Measurements from ENCODE around the gene EXOC7. TPM values are rescaled to one million over a fixed set of nuclear protein-coding genes. Genes with fewer than 3 reads are reported as not detected.

The EXOC7 gene
- total RNA-seq, 4 donors from 2014 or later: 51.7 to 87.3 (median 75.1) TPM

- DNase-seq (ENCODE audit: low spot score in 2 of 2): no peak
- H3K36me3 ChIP-seq: peaks cover 3 to 100% (median 32%) of the 10 kb centered on the region in 3 donors
- H3K9me3 ChIP-seq: no peaks in the 10 kb centered on the region
- WGBS, 2 donors: 74 to 77% methylated on average over 17 of the region's 17 CpGs
- H3K4me1 ChIP-seq: peaks cover 0 to 7% (median 0%) of the 10 kb centered on the region in 4 donors
- TF ChIP-seq POLR2A (IDR thresholded peaks at IDR 0.05) (no peak), EP300 (IDR thresholded peaks at IDR 0.05) (no peak), CTCF (IDR thresholded peaks at IDR 0.05) (no peak)
- no peak overlapping the region for H3K4me3 ChIP-seq
- H3K27ac ChIP-seq: no peak overlapping the region
- H3K27me3 ChIP-seq: no peaks in the 10 kb centered on the region
Observed at GRCh38 chr17:76053246-76054111, 50.1 kb downstream of the EXOC7 start.

- Histone ChIP-seq H3K4me3 (no peak overlapping the region), H3K4me1 (peaks cover 0 to 7% (median 0%) of the 10 kb centered on the region in 4 donors), H3K27ac (no peak overlapping the region), H3K36me3 (peaks cover 3 to 100% (median 20%) of the 10 kb centered on the region in 3 donors), H3K9me3 (no peaks in the 10 kb centered on the region), H3K27me3 (no peaks in the 10 kb centered on the region)
- DNase-seq (ENCODE audit: low spot score in 2 of 2): no peak
- TF ChIP-seq EP300 (IDR thresholded peaks at IDR 0.05): no peak
- no peak for TF ChIP-seq CTCF (IDR thresholded peaks at IDR 0.05)
- TF ChIP-seq POLR2A (IDR thresholded peaks at IDR 0.05): no peak
- 84% methylated on average over 6 of the region's 6 CpGs for WGBS, 2 donors
Observed at GRCh38 chr17:76051561-76051960, 52.0 kb downstream of the EXOC7 start.

DNA sequence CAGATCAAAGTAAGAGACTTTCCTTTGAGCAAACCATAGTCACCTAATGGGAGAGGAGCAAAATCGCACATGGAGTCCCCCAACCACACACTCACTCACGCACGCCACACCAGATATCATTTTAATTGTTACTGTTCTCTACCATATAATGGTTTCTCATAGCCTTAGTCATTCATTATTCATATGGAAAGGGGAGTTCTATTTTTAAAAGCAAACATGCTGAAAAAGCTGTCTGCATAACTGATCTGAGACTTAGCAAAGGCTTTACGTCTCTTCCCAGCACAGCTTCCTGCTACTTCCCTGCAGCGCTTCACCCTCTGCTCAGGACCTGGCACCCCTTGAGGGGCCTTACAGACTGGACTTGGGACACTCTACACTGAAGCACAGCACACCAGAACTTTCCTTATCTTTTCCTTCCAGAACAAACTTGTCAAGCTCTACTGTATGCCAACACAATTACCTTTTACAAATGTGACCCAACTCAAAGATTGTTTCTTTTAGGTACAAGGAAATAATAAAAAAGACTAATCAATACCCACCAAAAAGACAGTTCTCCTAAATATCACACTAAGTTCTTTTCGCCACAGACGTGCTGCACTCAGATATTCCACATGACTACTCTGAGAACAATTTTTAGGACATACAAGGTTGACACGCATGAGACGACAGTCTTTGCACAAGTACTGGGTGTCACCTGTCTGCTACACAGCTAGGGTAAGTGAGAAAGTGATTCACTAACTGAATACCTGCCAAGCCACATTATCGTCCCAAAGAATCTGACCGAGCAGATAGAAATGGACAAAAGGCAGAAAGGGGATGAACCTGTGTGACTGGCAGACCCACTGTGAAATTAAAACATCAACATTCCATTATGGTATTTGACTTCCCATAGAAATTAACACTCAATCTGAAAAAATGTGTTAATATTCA lies 52.8 kb downstream of the EXOC7 start:
- H3K4me3 ChIP-seq: no peak overlapping the region
- TF ChIP-seq POLR2A (IDR thresholded peaks at IDR 0.05) (no peak), EP300 (IDR thresholded peaks at IDR 0.05) (no peak)
- H3K27ac ChIP-seq: no peak overlapping the region
- 91 to 98% methylated on average over 11 of the region's 11 CpGs for WGBS, 2 donors
- H3K36me3 ChIP-seq: peaks cover 5 to 100% (median 23%) of the 10 kb centered on the region in 3 donors
- H3K27me3 ChIP-seq: no peaks in the 10 kb centered on the region
- DNase-seq (ENCODE audit: low spot score in 2 of 2): no peak
- no peaks in the 10 kb centered on the region for H3K9me3 ChIP-seq
- peaks cover 0 to 7% (median 0%) of the 10 kb centered on the region in 4 donors for H3K4me1 ChIP-seq

DNA sequence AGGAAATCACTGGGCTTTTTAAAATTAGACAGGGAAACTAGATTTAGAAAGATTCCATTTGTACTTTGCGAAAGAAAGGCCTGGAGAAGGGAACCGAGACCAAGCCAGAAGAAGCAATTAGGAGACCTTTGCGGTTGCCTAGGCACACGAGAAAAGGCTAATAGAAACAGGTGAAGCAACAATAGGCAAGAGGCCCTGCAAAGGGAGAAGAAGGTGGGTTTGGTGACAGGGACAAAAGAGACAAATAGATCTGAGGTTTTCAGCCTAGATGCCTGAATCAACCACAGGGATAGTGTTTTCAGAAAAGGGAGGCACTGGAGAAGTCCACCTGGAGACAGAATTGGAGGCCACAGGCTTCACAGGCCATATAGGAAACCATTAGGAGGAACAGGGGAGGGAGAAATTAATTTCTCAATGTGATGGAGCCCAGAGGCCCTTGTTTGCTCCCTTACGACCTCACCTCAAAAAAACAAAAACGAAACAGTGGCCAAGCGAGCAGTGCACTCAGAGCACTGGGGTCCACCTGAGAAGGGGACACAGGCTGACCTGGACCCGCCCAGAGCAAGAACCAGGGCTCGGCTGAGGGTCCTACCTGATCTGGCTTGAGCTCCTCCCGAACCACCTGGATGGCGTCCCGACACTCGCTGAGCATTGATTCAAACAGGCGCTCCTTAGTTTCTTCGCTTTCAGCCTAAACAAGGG lies 53.6 kb downstream of the EXOC7 start:
- WGBS, 2 donors: 89 to 92% methylated on average over 15 of the region's 15 CpGs
- Histone ChIP-seq H3K27me3 (no peaks in the 10 kb centered on the region), H3K4me1 (peaks cover 0 to 7% (median 0%) of the 10 kb centered on the region in 4 donors), H3K27ac (no peak overlapping the region), H3K36me3 (peaks cover 10 to 100% (median 26%) of the 10 kb centered on the region in 3 donors), H3K9me3 (no peaks in the 10 kb centered on the region), H3K4me3 (no peak overlapping the region)
- no peak for DNase-seq (ENCODE audit: low spot score in 2 of 2)
- TF ChIP-seq EP300 (IDR thresholded peaks at IDR 0.05) (no peak), POLR2A (IDR thresholded peaks at IDR 0.05) (no peak), CTCF (IDR thresholded peaks at IDR 0.05) (no peak)

DNA sequence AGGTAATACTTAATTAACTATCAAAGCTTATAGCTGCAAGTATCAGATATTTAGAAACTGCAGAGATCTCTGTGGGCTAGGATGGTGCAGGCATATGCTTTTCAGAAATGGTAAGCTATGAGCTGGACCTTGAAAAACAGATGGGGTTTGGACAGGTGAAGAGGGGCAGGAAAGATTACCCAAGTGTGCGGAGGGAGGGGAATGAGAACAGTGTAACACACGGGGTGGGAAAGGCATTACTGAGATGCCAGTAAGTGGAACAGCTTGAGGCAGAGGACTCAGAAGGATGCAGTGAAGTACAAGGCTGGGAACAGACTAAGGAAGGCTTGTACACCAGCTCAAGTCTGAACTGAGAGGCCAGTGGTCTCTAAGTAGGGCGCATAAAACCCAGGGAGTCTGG lies 54.3 kb downstream of the EXOC7 start:
- no peak for DNase-seq (ENCODE audit: low spot score in 2 of 2)
- no peaks in the 10 kb centered on the region for H3K9me3 ChIP-seq
- H3K27ac ChIP-seq: no peak overlapping the region
- WGBS, 2 donors: 88 to 92% methylated on average over 3 of the region's 3 CpGs
- H3K4me3 ChIP-seq: no peak overlapping the region
- TF ChIP-seq POLR2A (IDR thresholded peaks at IDR 0.05) (no peak), CTCF (IDR thresholded peaks at IDR 0.05) (no peak), EP300 (IDR thresholded peaks at IDR 0.05) (no peak)
- H3K4me1 ChIP-seq: peaks cover 0 to 7% (median 0%) of the 10 kb centered on the region in 4 donors
- H3K36me3 ChIP-seq: peaks cover 10 to 100% (median 31%) of the 10 kb centered on the region in 3 donors
- no peaks in the 10 kb centered on the region for H3K27me3 ChIP-seq

Measured in tibial nerve (tissue), 4 donors.